ENCODE data around the gene ABCA3.

ABCA3 gene

DNA sequence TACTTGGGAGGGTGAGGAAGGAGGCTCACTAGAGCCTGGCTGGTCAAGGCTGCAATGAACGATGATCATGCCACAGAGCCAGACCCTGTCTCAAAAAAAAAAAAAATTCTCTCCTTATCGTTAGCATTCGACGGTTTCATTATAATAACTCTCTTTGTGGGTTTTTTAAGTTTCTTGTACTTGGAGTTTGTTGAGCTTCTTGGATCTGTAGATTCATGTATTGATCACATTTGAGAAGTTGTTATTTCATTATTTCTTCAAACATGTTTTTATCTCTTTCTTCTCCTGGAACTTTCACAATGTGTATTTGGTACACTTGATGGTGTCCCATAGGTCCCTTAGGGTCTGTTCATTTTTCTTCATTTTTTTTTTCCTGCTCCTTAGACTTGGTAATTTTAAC, 16.8 kb upstream of the ABCA3 start:
- DNase-seq (ENCODE audit: low read depth in 2 of 2): no peak

DNA sequence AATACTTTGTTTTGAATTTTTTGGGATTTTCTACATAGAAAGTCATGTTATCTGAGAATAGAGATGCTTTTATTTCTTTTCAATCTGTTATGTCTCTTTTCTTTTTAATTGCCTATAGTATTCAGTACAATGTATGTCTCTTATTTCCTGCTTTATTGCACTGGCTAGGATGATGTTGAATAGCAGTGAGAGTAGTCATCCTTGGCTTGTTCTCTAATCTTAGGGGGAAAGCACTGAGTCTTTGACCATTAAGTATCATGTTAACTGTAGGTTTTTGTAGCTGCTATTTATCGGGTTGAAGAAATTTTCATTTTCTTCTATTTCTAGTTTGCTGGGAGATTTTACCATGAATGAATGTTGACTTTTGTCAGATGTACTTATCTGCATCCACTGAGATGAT, 10.0 kb upstream of the ABCA3 start:
- DNase-seq (ENCODE audit: low read depth in 2 of 2): no peak

DNA sequence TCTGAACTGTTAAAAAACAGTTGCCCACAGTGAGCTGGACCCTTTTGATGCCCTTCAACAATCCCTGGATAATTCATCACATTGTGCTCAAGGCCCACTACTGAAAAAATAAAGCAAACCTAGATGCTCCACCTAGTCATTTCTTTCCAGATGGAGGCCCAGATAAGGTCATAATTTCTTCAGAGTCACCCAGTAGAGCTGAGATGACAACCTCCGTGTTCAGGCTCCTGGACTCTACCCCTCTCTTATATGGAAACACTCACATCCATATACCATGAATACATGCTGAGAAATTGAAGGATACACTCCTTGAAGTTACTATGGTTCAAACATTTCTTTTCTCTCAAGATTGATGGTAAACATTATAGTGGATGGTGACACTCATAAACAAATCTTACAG, 2.7 kb upstream of the ABCA3 start:
- no peak for DNase-seq (ENCODE audit: low read depth in 2 of 2)

DNA sequence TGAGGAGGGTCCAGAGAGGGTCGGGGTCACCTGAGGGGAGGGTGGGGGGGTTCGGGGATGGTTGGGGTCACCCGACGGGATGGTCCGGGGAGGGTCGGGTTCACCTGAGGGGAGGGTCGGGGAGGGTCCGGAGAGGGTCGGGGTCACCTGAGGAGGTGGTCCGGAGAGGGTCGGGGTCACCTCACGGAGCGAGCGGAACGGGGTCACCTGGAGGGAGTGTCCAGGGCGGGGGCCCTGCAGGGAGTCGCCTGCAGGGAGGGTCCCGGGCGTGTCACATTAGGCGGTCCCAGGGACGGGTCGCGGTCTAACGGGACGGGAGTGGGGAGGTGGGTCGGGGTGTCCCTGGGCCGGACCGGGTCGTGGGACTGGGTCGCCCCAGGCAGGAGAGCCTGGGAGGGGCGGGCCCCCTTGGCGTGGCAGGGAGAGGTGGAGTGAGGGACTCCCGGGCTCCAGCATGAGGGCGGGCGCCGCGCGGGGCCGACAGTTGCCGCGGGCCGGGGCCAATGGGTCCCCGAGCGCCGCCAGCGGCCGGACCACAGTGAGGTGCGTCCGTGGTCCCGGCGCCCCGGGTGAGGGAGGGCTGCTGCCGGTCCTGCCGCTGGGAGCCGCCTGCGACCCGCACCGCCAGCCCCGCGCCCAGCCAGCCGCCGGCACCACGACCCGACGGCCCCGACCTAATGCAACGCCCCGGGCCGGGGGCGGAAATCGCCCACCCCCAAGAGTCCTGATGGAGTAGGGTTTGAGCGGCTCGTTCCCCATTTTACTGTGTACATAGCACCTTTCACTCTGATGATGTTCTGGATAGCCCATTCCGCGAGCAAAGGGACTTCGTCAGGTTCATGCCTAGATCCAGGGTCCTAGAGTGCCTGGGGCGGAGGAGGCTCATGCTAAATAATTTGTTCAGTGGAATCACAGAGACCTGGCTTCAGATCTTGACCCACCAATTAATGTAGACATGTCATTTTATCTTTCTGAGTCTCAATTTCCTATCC, 1.2 kb upstream of the ABCA3 start:
- peak in 1 of 2 donors; percentile 1 for DNase-seq (ENCODE audit: low read depth in 2 of 2)

DNA sequence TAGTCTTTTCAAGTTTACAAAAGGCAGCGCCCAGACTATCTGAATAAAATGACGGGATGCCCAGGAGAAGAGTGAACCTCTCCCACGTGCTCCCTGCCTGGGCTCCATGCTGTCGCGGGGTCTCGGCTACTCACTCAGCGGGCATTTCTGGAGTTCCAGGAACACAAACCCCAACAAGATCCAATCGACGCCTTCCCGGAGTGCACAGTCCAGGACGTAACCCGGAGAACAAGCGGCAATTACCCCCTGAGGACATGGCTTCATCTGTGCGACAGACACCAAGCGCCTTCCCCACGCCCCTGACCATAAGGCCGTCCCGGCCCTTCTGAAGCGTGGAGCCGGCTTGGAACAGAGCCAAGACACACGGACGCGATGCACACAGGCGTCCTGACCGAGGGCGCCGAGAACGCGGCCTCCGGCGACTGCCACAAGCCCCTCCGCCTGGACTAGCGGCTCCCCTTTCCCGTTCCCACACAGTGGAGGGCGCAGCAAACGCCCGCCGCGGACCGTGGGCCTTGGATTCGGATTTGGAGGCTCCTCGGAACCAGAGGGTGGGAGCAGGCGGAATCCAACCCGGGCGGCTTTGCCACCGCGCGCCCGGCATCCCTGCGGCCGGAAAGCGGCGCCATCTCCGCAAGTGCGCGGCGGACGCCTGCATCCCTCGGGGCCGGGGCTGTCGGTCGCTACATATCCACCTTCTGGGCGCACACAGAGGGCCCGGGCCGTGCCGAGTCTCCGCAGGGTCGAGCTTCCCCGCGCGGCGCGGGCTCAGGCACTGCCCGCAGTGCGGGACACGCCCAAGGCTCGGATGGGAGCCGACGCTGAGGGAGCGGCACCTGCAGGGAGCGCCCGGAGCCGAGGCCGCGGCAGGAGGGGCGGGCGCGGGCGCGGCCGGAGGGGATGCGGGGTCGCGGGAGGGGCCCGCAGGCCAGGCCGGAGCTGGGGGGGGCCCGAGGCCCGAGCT, 725 bp downstream of the ABCA3 start:
- DNase-seq (ENCODE audit: low read depth in 2 of 2): peak in 1 of 2 donors; percentile 15

DNA sequence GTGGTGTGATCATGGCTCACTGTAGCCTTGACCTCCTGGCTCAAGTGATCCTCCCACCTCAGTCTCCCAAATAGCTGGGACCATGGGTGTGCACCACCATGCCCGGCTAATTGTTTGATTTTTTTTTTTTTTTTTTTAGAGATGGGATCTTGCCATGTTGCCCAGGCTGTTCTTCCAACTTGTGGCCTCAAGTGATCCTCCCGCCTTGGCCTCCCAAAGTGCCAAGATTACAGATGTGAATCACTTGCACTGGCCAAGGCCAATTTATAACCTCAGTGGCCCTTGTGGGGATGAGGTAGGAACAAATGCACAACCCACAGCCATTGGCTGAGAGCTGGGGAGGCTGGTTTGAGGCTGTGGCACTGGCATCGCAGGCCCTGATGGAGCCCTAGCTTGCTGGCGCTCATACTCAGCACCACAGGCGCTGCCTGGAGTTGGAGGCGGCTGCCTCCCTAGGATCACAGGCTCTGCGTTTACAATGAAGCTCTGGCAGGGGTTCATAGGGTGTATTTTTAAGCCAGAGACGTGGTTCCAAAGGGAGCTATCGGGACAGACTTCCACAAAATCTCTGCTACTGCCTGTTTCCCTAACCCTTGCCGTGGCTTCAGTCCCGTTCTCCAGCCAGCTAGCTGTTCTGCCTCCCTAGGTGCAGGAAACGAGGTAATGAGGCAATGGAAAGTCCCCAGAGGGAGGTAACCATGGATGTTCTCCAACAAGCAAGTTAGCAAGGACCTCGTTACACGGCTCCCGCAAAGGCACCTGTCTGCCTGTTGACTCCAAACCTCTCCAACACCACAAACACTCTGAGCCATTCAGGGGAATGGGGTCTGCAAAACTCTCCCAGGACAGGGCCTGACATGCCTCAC, 2.9 kb downstream of the ABCA3 start:
- DNase-seq (ENCODE audit: low read depth in 2 of 2): no peak

DNA sequence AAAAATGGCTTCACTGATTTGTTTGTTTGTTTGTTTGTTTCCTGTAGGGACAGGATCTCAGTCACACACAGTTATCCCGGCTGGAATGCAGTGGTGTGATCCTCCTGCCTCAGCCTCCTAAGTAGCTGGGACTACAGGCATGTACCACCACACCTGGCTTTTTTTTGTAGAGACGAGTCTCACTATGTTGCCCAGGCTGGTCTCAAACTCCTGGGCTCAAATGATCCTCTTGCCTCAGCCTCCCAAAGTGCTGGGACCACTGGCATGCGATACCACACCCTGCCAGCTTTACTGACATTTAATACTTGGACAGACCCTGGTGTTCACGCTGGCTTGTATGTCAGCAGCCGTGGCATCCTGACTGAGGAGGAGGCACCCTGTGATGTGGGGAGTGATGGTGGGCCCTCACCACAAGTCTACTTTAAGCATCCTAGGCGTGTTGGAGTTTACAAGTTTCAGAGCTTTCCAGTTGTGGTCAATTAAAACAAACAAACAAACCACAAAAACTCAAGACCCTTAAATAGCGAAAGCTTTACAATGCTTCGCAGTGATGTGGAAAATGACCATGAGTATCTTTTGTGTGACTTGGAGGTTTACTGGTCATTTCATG, 5.1 kb downstream of the ABCA3 start:
- DNase-seq (ENCODE audit: low read depth in 2 of 2): no peak

DNA sequence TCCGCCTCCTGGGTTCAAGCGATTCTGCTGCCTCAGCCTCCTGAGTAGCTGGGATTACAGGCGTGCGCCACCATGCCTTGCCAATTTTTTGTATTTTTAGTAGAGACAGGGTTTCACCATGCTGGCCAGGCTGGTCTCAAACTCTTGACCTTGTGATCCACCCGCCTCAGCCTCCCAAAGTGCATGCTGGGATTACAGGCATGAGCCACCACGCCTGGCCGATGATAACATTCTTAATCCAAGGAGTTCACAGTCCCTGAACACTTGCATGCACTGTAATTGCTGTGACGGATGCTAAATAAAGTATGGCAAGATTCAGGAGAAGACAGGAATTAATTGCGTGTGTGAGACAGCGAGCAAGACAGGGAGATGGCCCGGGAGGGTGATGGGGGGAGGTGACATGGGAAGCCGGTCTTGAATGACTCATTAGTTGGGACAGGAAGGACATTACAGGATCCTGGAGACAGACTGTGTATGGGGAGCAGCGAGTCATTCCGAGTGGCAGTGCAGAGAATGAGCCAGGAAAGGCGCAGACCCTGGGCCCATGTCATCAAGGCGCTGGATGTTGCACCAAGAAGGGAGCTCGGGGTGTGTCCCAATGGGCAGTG, 6.7 kb downstream of the ABCA3 start:
- DNase-seq (ENCODE audit: low read depth in 2 of 2): no peak

DNA sequence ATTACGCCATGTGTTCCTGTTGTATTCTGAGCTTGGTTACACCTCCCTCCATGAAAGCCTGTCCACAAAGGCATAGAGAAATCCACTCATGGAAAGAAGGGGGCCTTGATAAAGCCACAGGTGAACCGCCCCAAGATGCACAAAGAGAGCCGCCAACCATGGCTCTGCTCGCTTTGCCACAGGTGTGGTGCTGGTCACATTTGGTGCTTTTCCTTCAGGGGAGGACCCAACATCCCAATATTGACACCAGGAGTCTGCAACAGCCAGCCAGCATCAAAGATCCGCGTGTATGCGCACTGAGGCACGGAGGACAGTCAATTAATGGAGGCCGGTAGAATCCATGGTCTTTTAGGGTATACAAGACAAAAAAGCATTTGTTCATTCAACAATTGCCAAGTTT, 7.3 kb downstream of the ABCA3 start:
- DNase-seq (ENCODE audit: low read depth in 2 of 2): no peak

DNA sequence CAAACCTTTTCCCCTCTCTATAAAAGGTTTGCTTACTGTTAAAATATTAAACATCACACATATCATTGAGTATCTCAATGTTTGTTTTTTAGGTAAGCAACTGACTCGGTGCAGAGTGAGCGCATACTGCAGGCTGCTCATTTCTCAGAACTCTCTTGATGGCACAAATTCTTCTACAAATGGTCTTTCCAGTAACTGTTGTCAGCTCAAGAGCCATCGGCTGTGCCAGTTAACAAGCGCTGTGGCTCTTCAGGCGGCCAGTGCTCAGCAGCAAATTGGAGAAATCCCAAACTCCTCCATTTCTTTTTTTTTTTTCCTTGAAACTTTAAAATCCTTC, 8.6 kb downstream of the ABCA3 start:
- DNase-seq (ENCODE audit: low read depth in 2 of 2): no peak

DNA sequence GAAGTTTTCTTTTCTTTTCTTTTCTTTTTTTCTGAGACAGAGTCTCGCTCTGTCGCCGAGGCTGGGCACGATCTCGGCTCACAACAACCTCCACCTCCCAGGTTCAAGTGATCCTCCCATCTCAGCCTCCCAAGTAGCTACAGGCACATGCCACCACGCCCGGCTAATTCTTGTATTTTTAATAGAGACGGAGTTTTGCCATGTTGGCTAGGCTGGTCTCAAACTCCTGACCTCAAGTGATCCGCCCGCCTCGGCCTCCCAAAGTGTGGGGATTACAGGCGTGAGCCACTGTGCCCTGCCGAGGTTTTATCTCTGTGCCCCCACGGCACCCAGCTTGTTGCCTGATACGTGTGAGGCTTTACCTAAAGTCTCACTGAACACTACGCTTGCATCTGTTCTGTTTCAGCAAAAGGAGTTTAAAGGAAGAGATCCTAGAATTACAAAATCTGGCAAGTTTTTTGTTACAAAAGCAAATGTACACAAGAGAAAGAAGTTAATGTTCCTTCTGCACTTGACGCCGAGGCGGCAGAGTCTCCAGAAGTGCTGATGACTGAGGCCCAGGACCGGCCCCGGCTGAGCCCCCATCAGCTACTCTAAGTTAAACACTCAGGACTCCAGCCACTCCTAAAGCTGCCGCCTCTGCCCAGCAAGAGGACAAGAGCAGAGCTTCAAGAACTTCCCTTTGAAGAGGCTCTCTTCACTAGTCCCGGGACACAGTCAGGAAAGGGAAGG, 9.2 kb downstream of the ABCA3 start:
- no peak for DNase-seq (ENCODE audit: low read depth in 2 of 2)

DNA sequence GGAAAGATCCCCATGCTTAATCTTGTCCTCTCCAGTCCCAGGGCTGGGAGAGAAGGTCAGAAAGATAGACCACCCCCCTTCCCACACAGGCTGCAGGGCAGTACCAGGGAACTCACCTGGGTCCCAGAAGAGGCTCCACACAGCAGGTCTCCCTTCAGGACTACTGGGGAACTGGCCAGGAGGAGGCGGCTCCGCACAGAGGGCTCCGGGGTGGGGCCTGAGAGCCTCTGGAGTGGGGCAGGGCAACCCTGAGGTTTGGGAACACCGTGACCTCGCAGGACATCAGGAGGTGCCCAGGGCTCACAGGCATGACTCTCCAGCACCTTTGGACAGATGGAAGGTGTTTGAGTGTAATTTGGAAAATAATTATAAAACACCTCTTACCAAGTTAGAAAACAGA, 11.0 kb downstream of the ABCA3 start:
- no peak for DNase-seq (ENCODE audit: low read depth in 2 of 2)

DNA sequence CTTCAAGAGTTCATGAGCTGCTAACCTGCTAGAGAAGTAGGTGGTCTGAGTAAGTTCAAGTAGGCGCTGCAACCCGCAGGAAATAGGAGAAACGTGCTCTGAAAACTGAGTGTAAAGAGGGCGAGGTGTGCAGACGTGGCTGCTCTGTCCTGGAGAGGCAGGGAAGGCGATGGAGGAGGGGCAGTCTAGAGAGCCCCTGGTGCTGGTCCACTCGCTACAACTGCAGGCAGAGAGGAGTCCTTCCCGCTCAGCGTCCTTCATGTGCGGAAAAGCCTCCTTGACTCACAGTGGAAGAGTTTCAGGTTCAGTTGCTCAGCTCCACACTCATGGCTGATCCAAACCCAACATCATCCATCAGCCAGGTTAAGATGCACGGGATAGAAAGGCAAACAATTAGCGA, 12.1 kb downstream of the ABCA3 start:
- DNase-seq (ENCODE audit: low read depth in 2 of 2): no peak

DNA sequence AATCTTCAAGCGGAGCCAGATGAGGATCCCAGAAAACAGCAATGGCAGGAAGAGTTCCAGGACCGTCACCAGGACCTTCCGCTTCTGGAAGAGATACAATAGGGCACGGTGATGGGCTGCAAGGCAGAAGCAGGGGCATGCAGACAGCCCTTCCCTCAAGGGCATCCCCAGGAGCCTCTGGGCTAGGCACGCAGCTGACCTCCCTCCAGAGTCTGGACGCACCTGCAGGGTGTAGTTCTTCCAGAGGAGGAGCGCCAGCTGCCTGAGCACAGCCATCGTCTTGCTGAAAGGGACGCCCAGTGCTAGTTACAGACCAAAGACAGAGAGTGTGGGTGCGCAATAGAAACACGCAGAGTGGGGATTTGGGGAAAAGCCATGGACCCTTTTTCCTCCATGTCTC, 14.3 kb downstream of the ABCA3 start:
- no peak for DNase-seq (ENCODE audit: low read depth in 2 of 2)

DNA sequence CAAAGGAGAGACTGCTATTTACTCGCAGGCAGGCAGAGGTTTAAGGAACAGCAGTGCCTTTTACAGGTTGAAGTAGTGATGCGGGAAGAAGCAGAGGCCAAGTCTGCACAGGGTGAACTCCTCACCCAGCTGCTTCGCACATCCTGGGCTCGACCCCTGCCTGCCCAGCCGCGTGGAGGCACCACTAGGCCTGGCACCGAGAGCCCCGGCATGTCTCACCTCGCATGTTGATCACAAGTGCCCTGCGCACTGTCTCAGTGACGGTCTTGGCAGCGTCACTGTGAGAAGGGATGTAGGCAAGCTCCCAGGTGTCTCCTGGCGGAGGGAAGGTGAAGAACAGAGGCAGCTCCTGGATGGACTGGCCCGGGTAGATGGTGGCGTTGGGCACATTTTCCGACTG, 14.7 kb downstream of the ABCA3 start:
- DNase-seq (ENCODE audit: low read depth in 2 of 2): no peak

DNA sequence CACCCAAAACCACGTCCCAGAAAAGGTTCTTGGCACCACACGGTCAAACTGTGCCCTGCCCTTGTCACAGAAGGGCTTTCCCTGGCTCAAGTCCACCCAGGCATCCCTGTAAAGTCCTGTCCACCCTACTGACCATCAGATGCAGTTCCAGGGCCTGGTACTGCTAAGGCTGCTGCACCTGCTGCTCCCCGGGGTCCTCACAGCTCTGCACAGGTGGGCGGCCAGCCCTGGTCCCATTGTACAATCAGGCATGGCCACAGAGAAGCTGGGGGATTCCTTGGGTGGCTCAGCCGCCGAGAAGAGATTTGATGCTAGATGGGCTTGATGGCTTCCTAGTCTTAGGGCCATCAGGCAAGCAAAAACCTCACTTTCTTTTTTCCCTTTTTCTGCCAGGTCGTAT, 15.3 kb downstream of the ABCA3 start:
- DNase-seq (ENCODE audit: low read depth in 2 of 2): no peak

DNA sequence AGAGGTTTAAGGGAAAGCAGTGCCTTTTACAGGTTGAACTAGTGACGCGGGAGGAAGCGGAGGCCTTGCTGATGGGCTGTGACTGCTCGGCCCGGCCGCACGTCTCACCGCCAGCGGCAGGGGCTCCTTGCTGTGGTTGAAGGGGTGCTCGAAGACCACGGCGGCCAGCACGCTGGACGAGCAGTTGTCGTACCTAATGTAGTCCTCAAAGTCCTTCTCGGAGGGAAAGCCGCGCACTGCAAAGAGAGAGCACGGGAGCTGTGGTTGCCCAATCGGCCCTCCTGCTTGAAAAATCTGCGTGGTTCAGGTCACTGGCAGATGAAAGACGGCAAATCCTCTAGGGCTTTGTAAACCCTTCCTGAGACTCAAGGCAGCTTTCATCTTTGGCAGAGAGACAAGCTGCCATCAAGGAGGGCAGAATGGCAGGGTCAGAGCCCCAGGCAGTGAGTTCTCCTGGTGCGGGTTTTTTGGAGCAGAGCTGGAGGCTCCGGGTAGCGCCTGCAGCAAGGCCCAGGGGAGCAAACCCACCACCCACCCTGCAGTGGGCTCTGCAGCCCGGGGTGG, 16.1 kb downstream of the ABCA3 start:
- DNase-seq (ENCODE audit: low read depth in 2 of 2): no peak

DNA sequence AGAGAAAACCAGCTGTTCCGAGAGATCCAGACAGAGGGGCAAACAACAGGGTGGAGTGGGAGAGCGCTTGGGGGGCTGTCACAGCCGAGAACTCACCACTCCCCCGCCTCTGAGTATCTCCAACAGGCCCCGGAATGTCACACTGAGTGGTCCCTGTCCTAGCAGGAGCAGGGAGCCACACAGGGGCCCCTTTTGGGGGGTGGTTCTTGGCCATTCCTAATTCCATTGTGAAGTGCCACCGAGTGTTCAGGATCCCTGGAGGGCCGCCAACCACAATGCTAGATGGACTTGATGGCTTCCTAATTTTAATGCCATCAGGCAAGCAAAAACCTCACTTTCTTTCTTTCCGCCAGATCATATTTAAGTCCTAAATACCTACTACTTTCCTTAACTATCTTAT, 16.8 kb downstream of the ABCA3 start:
- no peak for DNase-seq (ENCODE audit: low read depth in 2 of 2)

DNA sequence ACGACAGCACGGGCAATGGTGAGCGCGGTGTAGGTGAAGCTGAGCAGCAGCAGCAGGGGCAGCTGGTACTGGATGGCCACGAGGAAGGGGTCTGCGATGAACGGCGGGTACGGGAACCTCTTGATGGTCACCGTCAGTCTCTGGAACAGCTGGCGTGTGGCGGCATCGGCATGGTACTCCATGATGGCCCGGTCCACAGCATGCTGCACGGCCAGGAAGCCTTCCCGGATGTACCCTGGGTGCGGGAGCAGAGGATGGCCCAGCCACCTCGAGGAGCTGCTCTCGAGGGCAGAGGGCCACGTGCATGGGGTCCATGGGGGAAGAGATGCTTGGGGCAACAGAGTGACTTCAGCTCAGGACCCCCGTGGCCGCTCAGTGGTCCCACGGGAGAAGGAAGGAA, 20.9 kb downstream of the ABCA3 start:
- DNase-seq (ENCODE audit: low read depth in 2 of 2): no peak
